GM12878 (cell line): ENCODE data around the gene ACOT7. TPM values are rescaled to one million over a fixed set of nuclear protein-coding genes. Genes with fewer than 3 reads are reported as not detected.

ENCODE experiments used
- ATAC-seq: fragments of 200-7000 bp; cut with Tn5 transposase; 3 replicates; pipeline ENCODE4 v1.9.1; 2020; ENCODE audit warnings: mild to moderate bottlenecking, moderate library complexity
- BruUV-seq: library from RNA; stranded (reverse); fragments of 400-500 nt; replicated peaks from 2 replicates; lab custom pipeline; 2021; lab: Mats Ljungman, UMichigan
- CTCF ChIA-PET: fragments of 300-600 bp; sonication (Branson Sonifier 250); formaldehyde crosslinking; extraction: SDS; loops from one replicate; lab custom pipeline; 2021; ENCODE audit warnings: inconsistent platforms; lab: Yijun Ruan, JAX
- POLR2A ChIA-PET: fragments of 350-600 bp; formaldehyde crosslinking; extraction: SDS; loops from one replicate; lab custom pipeline; 2021; ENCODE audit warnings: inconsistent platforms; lab: Charles Lee
- RAD21 ChIA-PET: fragments of 300-600 bp; sonication (Branson Sonifier 250); formaldehyde crosslinking; loops from one replicate; lab custom pipeline; 2023; ENCODE audit warnings: antibody characterized with exemption; ENCODE audit not compliant: unreplicated experiment; lab: Charles Lee
- SMC1A ChIA-PET: fragments of 300-600 bp; sonication (Branson Sonifier 250); formaldehyde crosslinking; loops from one replicate; lab custom pipeline; 2023; ENCODE audit not compliant: unreplicated experiment, uncharacterized antibody; lab: Charles Lee
- DNase-seq: peaks from one replicate; pipeline ENCODE4 v3.0.0-alpha.2; 2011; ENCODE audit warnings: low read depth, low spot score
- FAIRE-seq: peaks from 3 replicates; lab custom pipeline; 2011; peaks lifted over from hg19 to GRCh38; lab: Jason Lieb, UNC
- H2AFZ ChIP-seq: 2 replicates; pipeline ENCODE4 v1.6.0; 2011; ENCODE audit warnings: low read depth, low read length, control low read depth; ENCODE audit not compliant: control insufficient read depth
- H3K27ac ChIP-seq: 2 replicates; pipeline ENCODE4 v1.5.1; 2011; ENCODE audit warnings: control low read depth; ENCODE audit not compliant: control insufficient read depth, insufficient read depth
- H3K27me3 ChIP-seq, 2 experiments: replicated peaks in 1 of 2; 2 replicates each; pipeline versions ENCODE4 v1.6.0 to v1.6.1; 2011; ENCODE audit warnings: low read length in 1 of 2; ENCODE audit not compliant: control insufficient read depth in 2 of 2, insufficient read depth in 2 of 2
- H3K36me3 ChIP-seq, 2 experiments: 2 replicates each; pipeline ENCODE4 v1.5.1; 2011; ENCODE audit warnings: low read length in 1 of 2; ENCODE audit not compliant: control insufficient read depth in 2 of 2, insufficient read depth in 2 of 2
- H3K4me1 ChIP-seq: 2 replicates; pipeline ENCODE4 v1.6.1; 2011; ENCODE audit warnings: mild to moderate bottlenecking, low read length, moderate library complexity, mixed read lengths; ENCODE audit not compliant: control insufficient read depth, insufficient read depth
- H3K4me2 ChIP-seq: 2 replicates; pipeline ENCODE4 v1.6.0; 2011; ENCODE audit warnings: control low read depth; ENCODE audit not compliant: control insufficient read depth, insufficient read depth
- H3K4me3 ChIP-seq: fragments of 200-600 bp; sonication (generic); 2 replicates; pipeline ENCODE4 v1.5.1; 2016
- H3K79me2 ChIP-seq: 2 replicates; pipeline ENCODE4 v1.6.0; 2011; ENCODE audit warnings: low read length; ENCODE audit not compliant: control insufficient read depth, insufficient read depth
- H3K9ac ChIP-seq: 2 replicates; pipeline ENCODE4 v1.8.0; 2011; ENCODE audit warnings: low read length, control low read depth, mixed read lengths; ENCODE audit not compliant: control insufficient read depth, insufficient read depth
- H3K9me3 ChIP-seq: replicated peaks from 3 replicates; pipeline ENCODE4 v1.5.1; 2011; ENCODE audit warnings: mild to moderate bottlenecking, low read length; ENCODE audit not compliant: control insufficient read depth, insufficient read depth
- H4K20me1 ChIP-seq: 2 replicates; pipeline ENCODE4 v1.6.0; 2011; ENCODE audit not compliant: control insufficient read depth, insufficient read depth
- ATF7 ChIP-seq: fragments of 450-650 bp; IDR thresholded peaks from 2 replicates; pipeline ENCODE4 v1.6.1; 2016; ENCODE audit warnings: low read depth, mild to moderate bottlenecking
- CBX5 ChIP-seq: sonication (generic); IDR thresholded peaks from 2 replicates; pipeline ENCODE4 v1.6.1; 2016; ENCODE audit warnings: low read depth, moderate library complexity, mild to moderate bottlenecking, inconsistent platforms
- CREB1 ChIP-seq: IDR thresholded peaks from 2 replicates; pipeline ENCODE4 v1.6.1; 2012; ENCODE audit warnings: low read depth, mild to moderate bottlenecking, inconsistent platforms
- EED ChIP-seq: sonication (generic); IDR thresholded peaks from 2 replicates; pipeline ENCODE4 v1.6.1; 2016; ENCODE audit warnings: antibody characterized with exemption, low read depth
- EP300 ChIP-seq, 2 experiments: fragments of 150-350 bp in 1 of 2; IDR thresholded peaks; 2 replicates each; pipeline ENCODE4 v1.6.1; 2011 to 2012; ENCODE audit warnings: low read depth in 2 of 2, low read length in 2 of 2, borderline replicate concordance in 1 of 2, improper control_type of control experiment in 1 of 2, inconsistent platforms in 1 of 2; ENCODE audit not compliant: control insufficient read depth in 1 of 2
- IRF4 ChIP-seq: IDR thresholded peaks from 2 replicates; pipeline ENCODE4 v1.6.1; 2011; ENCODE audit warnings: low read depth, low read length
- KAT2A ChIP-seq: conservative IDR thresholded peaks from 2 replicates; pipeline ENCODE4 v1.6.1; 2011; ENCODE audit warnings: low read depth, low read length; ENCODE audit not compliant: control insufficient read depth
- MTA3 ChIP-seq: IDR thresholded peaks from 2 replicates; pipeline ENCODE4 v1.6.1; 2012; ENCODE audit warnings: low read length, inconsistent platforms, borderline replicate concordance
- NFYA ChIP-seq: IDR thresholded peaks from 2 replicates; pipeline ENCODE4 v1.6.1; 2011; ENCODE audit warnings: low read depth, mild to moderate bottlenecking, low read length, improper control_type of control experiment, borderline replicate concordance
- RFX5 ChIP-seq: IDR thresholded peaks from 2 replicates; pipeline ENCODE4 v1.6.1; 2011; ENCODE audit warnings: low read depth, low read length, improper control_type of control experiment
- SIX5 ChIP-seq: IDR thresholded peaks from 2 replicates; pipeline ENCODE4 v1.6.1; 2011; ENCODE audit warnings: mild to moderate bottlenecking, low read depth, low read length, moderate library complexity; ENCODE audit not compliant: severe bottlenecking
- STAT3 ChIP-seq: IDR thresholded peaks from 2 replicates; pipeline ENCODE4 v1.6.1; 2011; ENCODE audit warnings: low read depth, low read length, improper control_type of control experiment
- TARDBP ChIP-seq: IDR thresholded peaks from 2 replicates; pipeline ENCODE4 v1.6.1; 2016; ENCODE audit warnings: borderline replicate concordance
- TCF7 ChIP-seq: IDR thresholded peaks from 2 replicates; pipeline ENCODE4 v1.6.1; 2014; ENCODE audit warnings: antibody characterized with exemption, borderline replicate concordance
- USF2 ChIP-seq: IDR thresholded peaks from 2 replicates; pipeline ENCODE4 v1.6.1; 2011; ENCODE audit warnings: low read depth, low read length, improper control_type of control experiment, borderline replicate concordance
- WGBS: methylation state at CpG from one replicate; pipeline ENCODE4 v1.1.6; 2016; ENCODE audit warnings: low lambda C conversion rate; ENCODE audit not compliant: insufficient replicate concordance, insufficient coverage; ENCODE audit errors: missing lambda C conversion rate; 5-methylcytosine and 5-hydroxymethylcytosine counted together
- in situ Hi-C: fragments of 300-500 bp; cut with MboI; formaldehyde crosslinking; loops from 9 replicates; pipeline ENCODE4 v1.14.3; 2018; ENCODE audit warnings: mixed read lengths
- intact Hi-C: fragments of 100-400 bp; cut with micrococcal nuclease; formaldehyde crosslinking; loops from one replicate; pipeline ENCODE4 v1.14.2; 2022; ENCODE audit not compliant: unreplicated experiment
- polyA plus RNA-seq, 11 experiments: library from polyadenylated mRNA; depleted of rRNA in 4 of 11; unstranded in 6 of 11; stranded (reverse) in 5 of 11; fragments of >200 nt; fragmentation: Nextera tagmentation in 4 of 11; fragmentation: Illumina TruSeq in 1 of 11; extraction: Ambion mirVana in 4 of 11; extraction: Trizol in 1 of 11; gene quantifications; 1 replicate in 1 of 11; 2 replicates in 10 of 11; pipeline versions ENCODE4 v1.2.1 to v1.2.3, GENCODE V29; 2011 to 2016; ENCODE audit warnings: inconsistent platforms in 2 of 11, missing spikeins in 2 of 11, low read depth in 1 of 11
- total RNA-seq, 4 experiments: library from RNA; depleted of rRNA in 3 of 4; stranded (reverse); fragments of >200 nt in 3 of 4; fragmentation: Illumina TruSeq in 1 of 4; extraction: Trizol in 1 of 4; gene quantifications; 2 replicates each; pipeline versions ENCODE4 v1.2.1 to v1.2.3, GENCODE V29; 2013 to 2021

ACOT7 gene
- total and polyA plus RNA-seq, 10 of the 15 experiments (the other 5 are each of a cell fraction or from before 2014, with no cell fraction given) = 8.9 to 206 (median 61.2) TPM

- Histone ChIP-seq H3K4me1 (peaks cover 8% of the 10 kb centered on the region), H3K9ac (no peak overlapping the region), H3K27me3 (no peaks in the 10 kb centered on the region), H3K27ac (no peak overlapping the region), H4K20me1 (no peaks in the 10 kb centered on the region), H3K4me2 (no peak overlapping the region), H3K9me3 (no peaks in the 10 kb centered on the region), H3K36me3 (peaks cover 0 to 9% of the 10 kb centered on the region in 2 experiments; a peak in 2 of 4 replicates), H3K79me2 (peaks cover 3% of the 10 kb centered on the region), H2AFZ (no peak overlapping the region), H3K4me3 (no peak overlapping the region)
- ATAC-seq = no peak
- SMC1A ChIA-PET = no interaction called here
- CTCF ChIA-PET = interaction anchor here (15.2 kb wide), 1 partner anchor 46 kb away, joined by 276 read pairs; the partner anchor contains the start of gene ACOT7
- RAD21 ChIA-PET = no interaction called here
- BruUV-seq = no TSS peak
- WGBS = 88% methylated on average over 4 of the region's 6 CpGs
- intact Hi-C loops (no loop called here), in situ Hi-C loops (no loop called here)
- no peak for DNase-seq
- FAIRE-seq = no peak
- TF ChIP-seq TCF7 (no peak), EED (no peak), ATF7 (no peak), KAT2A (no peak), SIX5 (no peak), EP300 (IDR thresholded peaks at IDR 0.05; ENCODE audit: borderline replicate concordance in 1 of 2, control insufficient read depth in 1 of 2, low read depth in 2 of 2, low read length in 2 of 2) (no peak)
- POLR2A ChIA-PET = interaction anchor here (0.6 kb wide), 1 partner anchor 43 kb away, joined by 6 read pairs; no protein-coding TSS in a partner anchor
Observed at GRCh38 chr1:6353619-6353954, 40.0 kb downstream of the ACOT7 start.

GRCh38 chr1:6352138-6352563 is 41.4 kb downstream of the ACOT7 start:
- Histone ChIP-seq H4K20me1 (no peaks in the 10 kb centered on the region), H3K9me3 (no peaks in the 10 kb centered on the region), H3K4me3 (no peak overlapping the region), H2AFZ (no peak overlapping the region), H3K36me3 (peaks cover 5 to 12% of the 10 kb centered on the region in 2 experiments; a peak in 3 of 4 replicates), H3K27ac (no peak overlapping the region), H3K79me2 (no peaks in the 10 kb centered on the region; the same call in 1 of the 2 replicates), H3K27me3 (no peaks in the 10 kb centered on the region), H3K9ac (no peak overlapping the region), H3K4me1 (peaks cover 7% of the 10 kb centered on the region; the same call in 1 of the 2 replicates), H3K4me2 (no peak overlapping the region)
- DNase-seq = no peak
- WGBS = 97% methylated on average over 3 of the region's 3 CpGs
- intact Hi-C loops = no loop called here
- CTCF ChIA-PET = no interaction called here
- ATAC-seq = no peak
- in situ Hi-C loops = no loop called here
- POLR2A ChIA-PET = no interaction called here
- RAD21 ChIA-PET = no interaction called here
- no TSS peak for BruUV-seq
- SMC1A ChIA-PET = no interaction called here
- FAIRE-seq = no peak
- TF ChIP-seq IRF4 (no peak), RFX5 (no peak), MTA3 (no peak), NFYA (no peak), USF2 (no peak), CREB1 (no peak), STAT3 (no peak), CBX5 (no peak), TARDBP (no peak)
